Activated CD4-positive, alpha-beta memory T cell treated with anti-CD3 and anti-CD28 coated beads for 36 hours (primary cell): ENCODE data around the gene FTL. TPM values are rescaled to one million over a fixed set of nuclear protein-coding genes. Genes with fewer than 3 reads are reported as not detected.
"Not testable (repeated sequence)": the region's sequence is repeated elsewhere in the genome, so short reads cannot be mapped to it uniquely, and the experiment has no call there.

Source experiments
- CTCF ChIA-PET: fragments of 350-600 bp; sonication (Branson Sonifier 250); formaldehyde crosslinking; loops from one replicate; lab custom pipeline; 2021; ENCODE audit warnings: antibody characterized with exemption, inconsistent platforms; lab: Charles Lee
- POLR2A ChIA-PET: fragments of 350-600 bp; sonication (Branson Sonifier 250); formaldehyde crosslinking; loops from one replicate; lab custom pipeline; 2021; ENCODE audit warnings: antibody characterized with exemption; lab: Charles Lee
- DNase-seq: peaks from one replicate; pipeline ENCODE4 v3.0.0-alpha.2; 2020
- H3K27ac Mint-ChIP-seq: one replicate; pipeline ENCODE4 v1.8.0; 2021; ENCODE audit warnings: mixed read lengths
- H3K27me3 Mint-ChIP-seq: one replicate; pipeline ENCODE4 v1.8.0; 2021; ENCODE audit warnings: mixed read lengths
- H3K36me3 Mint-ChIP-seq: one replicate; pipeline ENCODE4 v1.8.0; 2021; ENCODE audit warnings: mixed read lengths
- H3K4me1 Mint-ChIP-seq: one replicate; pipeline ENCODE4 v1.8.0; 2021; ENCODE audit warnings: low read depth, mixed read lengths
- H3K4me3 Mint-ChIP-seq: one replicate; pipeline ENCODE4 v1.8.0; 2021; ENCODE audit warnings: mild to moderate bottlenecking, mixed read lengths
- H3K9me3 Mint-ChIP-seq: one replicate; pipeline ENCODE4 v1.8.0; 2021; ENCODE audit warnings: mixed read lengths
- intact Hi-C: fragments of 100-400 bp; cut with micrococcal nuclease; formaldehyde crosslinking; loops from one replicate; pipeline ENCODE4 v1.15.1; 2023
- total RNA-seq, 2 experiments: library from RNA; stranded (reverse); gene quantifications; one replicate each; pipeline ENCODE4 v1.2.3, GENCODE V29; 2021

FTL gene
- 100 to 1,000 TPM; 870 to 900 TPM for total RNA-seq

- peak; percentile 95 for DNase-seq
- Mint-ChIP-seq H3K36me3 (peaks cover 36% of the 10 kb centered on the region), H3K27ac (peak within 1 kb of the TSS; percentile 93), H3K27me3 (no peaks in the 10 kb centered on the region), H3K9me3 (no peaks in the 10 kb centered on the region), H3K4me3 (peak within 1 kb of the TSS; percentile 89), H3K4me1 (peaks cover 51% of the 10 kb centered on the region)
- ChIA-PET CTCF (interaction anchor here (0.6 to 6.5 kb wide), 7 partner anchors 11 to 237 kb away, joined by 3 to 52 read pairs (median 5); partner anchors contain the start of genes BAX, GYS1, LIN7B and RUVBL2), POLR2A (interaction anchor here (0.8 to 2.6 kb wide), 9 partner anchors 11 to 129 kb away, joined by 3 to 12 read pairs (median 5); partner anchors contain the start of genes BAX, GYS1, NUCB1 and PPP1R15A)
- intact Hi-C loops = loop anchor here (1.0 to 5.0 kb wide), 5 partner anchors 28 to 330 kb away; partner anchors contain the start of genes GYS1, NUCB1 and RUVBL2
Measured at GRCh38 chr19:48965040-48965805, at the start of gene FTL. TSS of gene FTL (plus strand) at chr19:48965309. CDS start at chr19:48965508, 199 bp downstream.

GRCh38 chr19:48915757-48916156 lies 49.4 kb upstream of the FTL start:
- no peak overlapping the region for H3K27ac Mint-ChIP-seq

GRCh38 chr19:48918071-48918470 lies 47.0 kb upstream of the FTL start:
- intact Hi-C loops = no loop called here
- no peak for DNase-seq
- Mint-ChIP-seq H3K36me3 (peaks cover 38% of the 10 kb centered on the region), H3K9me3 (no peaks in the 10 kb centered on the region), H3K27ac (no peak overlapping the region), H3K4me1 (no peaks in the 10 kb centered on the region), H3K27me3 (no peaks in the 10 kb centered on the region), H3K4me3 (no peak overlapping the region)
- POLR2A ChIA-PET = no interaction called here
- CTCF ChIA-PET = no interaction called here

More at GRCh38 chr19:48915757-48916156, 49.4 kb upstream of the FTL start:
- ChIA-PET CTCF (no interaction called here), POLR2A (no interaction called here)
- Mint-ChIP-seq H3K4me1 (no peaks in the 10 kb centered on the region), H3K27me3 (no peaks in the 10 kb centered on the region), H3K4me3 (no peak overlapping the region), H3K36me3 (peaks cover 42% of the 10 kb centered on the region), H3K9me3 (no peaks in the 10 kb centered on the region)
- no peak for DNase-seq
- intact Hi-C loops = no loop called here

- no peaks in the 10 kb centered on the region for H3K27me3 Mint-ChIP-seq
- peak; percentile 34 for DNase-seq
- intact Hi-C loops = no loop called here
- H3K4me3 Mint-ChIP-seq = no peak overlapping the region
- ChIA-PET CTCF (interaction anchor here (0.7 to 1.5 kb wide), 2 partner anchors 75 to 123 kb away, joined by 3 to 5 read pairs; partner anchors contain the start of genes GYS1 and RUVBL2), POLR2A (no interaction called here)
- no peaks in the 10 kb centered on the region for H3K9me3 Mint-ChIP-seq
- H3K27ac Mint-ChIP-seq = no peak overlapping the region
- H3K36me3 Mint-ChIP-seq = peaks cover 38% of the 10 kb centered on the region
- no peaks in the 10 kb centered on the region for H3K4me1 Mint-ChIP-seq
Measured at GRCh38 chr19:48918801-48919247, 46.3 kb upstream of the FTL start.

GRCh38 chr19:48919271-48919670 lies 45.8 kb upstream of the FTL start:
- CTCF ChIA-PET = interaction anchor here (0.7 to 1.5 kb wide), 2 partner anchors 74 to 124 kb away, joined by 3 to 5 read pairs; partner anchors contain the start of genes GYS1 and RUVBL2
- H3K4me3 Mint-ChIP-seq, DNase-seq, POLR2A ChIA-PET, H3K9me3 Mint-ChIP-seq, H3K27ac Mint-ChIP-seq, intact Hi-C loops, H3K4me1 Mint-ChIP-seq, H3K27me3 Mint-ChIP-seq: not testable (repeated sequence)
- peaks cover 34% of the 10 kb centered on the region for H3K36me3 Mint-ChIP-seq

- no peak overlapping the region for H3K4me3 Mint-ChIP-seq
- intact Hi-C loops = no loop called here
Measured at GRCh38 chr19:48920949-48921348, 44.2 kb upstream of the FTL start.

GRCh38 chr19:48921721-48922500 lies 43.2 kb upstream of the FTL start:
- H3K36me3 Mint-ChIP-seq = peaks cover 27% of the 10 kb centered on the region
- no peaks in the 10 kb centered on the region for H3K9me3 Mint-ChIP-seq
- H3K27me3 Mint-ChIP-seq = no peaks in the 10 kb centered on the region
- H3K4me1 Mint-ChIP-seq = peaks cover 2% of the 10 kb centered on the region
- no peak for DNase-seq
- H3K4me3 Mint-ChIP-seq = no peak overlapping the region
- intact Hi-C loops = no loop called here
- H3K27ac Mint-ChIP-seq = no peak overlapping the region
- POLR2A ChIA-PET = interaction anchor here (0.7 kb wide), 1 partner anchor 50 kb away, joined by 3 read pairs; the partner anchor contains the start of gene PPP1R15A
- CTCF ChIA-PET = no interaction called here

More at GRCh38 chr19:48920949-48921348, 44.2 kb upstream of the FTL start:
- no peak for DNase-seq
- ChIA-PET CTCF (interaction anchor here (0.6 kb wide), 1 partner anchor 74 kb away, joined by 4 read pairs; no protein-coding TSS in a partner anchor), POLR2A (interaction anchor here (0.7 kb wide), 1 partner anchor 49 kb away, joined by 3 read pairs; the partner anchor contains the start of gene PPP1R15A)
- H3K36me3 Mint-ChIP-seq = peaks cover 28% of the 10 kb centered on the region
- no peaks in the 10 kb centered on the region for H3K9me3 Mint-ChIP-seq
- no peaks in the 10 kb centered on the region for H3K27me3 Mint-ChIP-seq
- no peaks in the 10 kb centered on the region for H3K4me1 Mint-ChIP-seq
- no peak overlapping the region for H3K27ac Mint-ChIP-seq

GRCh38 chr19:48922548-48923490 lies 42.3 kb upstream of the FTL start:
- Mint-ChIP-seq H3K4me3 (no peak overlapping the region), H3K27me3 (no peaks in the 10 kb centered on the region), H3K4me1 (peaks cover 4% of the 10 kb centered on the region), H3K9me3 (no peaks in the 10 kb centered on the region), H3K27ac (no peak overlapping the region), H3K36me3 (peaks cover 26% of the 10 kb centered on the region)
- intact Hi-C loops = no loop called here
- ChIA-PET CTCF (interaction anchor here (0.6 to 1.5 kb wide), 2 partner anchors 9 to 80 kb away, joined by 3 to 5 read pairs; no protein-coding TSS in a partner anchor), POLR2A (no interaction called here)
- no peak for DNase-seq

- Mint-ChIP-seq H3K36me3 (peaks cover 15% of the 10 kb centered on the region), H3K9me3 (no peaks in the 10 kb centered on the region), H3K4me1 (peaks cover 4% of the 10 kb centered on the region), H3K27me3 (no peaks in the 10 kb centered on the region), H3K4me3 (no peak overlapping the region), H3K27ac (no peak overlapping the region)
- ChIA-PET CTCF (interaction anchor here (1.3 kb wide), 1 partner anchor 45 kb away, joined by 5 read pairs; no protein-coding TSS in a partner anchor), POLR2A (interaction anchor here (1.5 kb wide), 2 partner anchors 24 to 50 kb away, joined by 4 read pairs; no protein-coding TSS in a partner anchor)
- DNase-seq = no peak
- intact Hi-C loops = no loop called here
Measured at GRCh38 chr19:48925240-48925843, 39.8 kb upstream of the FTL start.

GRCh38 chr19:48925890-48926289 lies 39.2 kb upstream of the FTL start:
- H3K9me3 Mint-ChIP-seq, H3K27me3 Mint-ChIP-seq, H3K4me3 Mint-ChIP-seq, DNase-seq, H3K27ac Mint-ChIP-seq, CTCF ChIA-PET, H3K4me1 Mint-ChIP-seq, intact Hi-C loops: not testable (repeated sequence)
- POLR2A ChIA-PET = interaction anchor here (1.5 kb wide), 1 partner anchor 51 kb away, joined by 4 read pairs; no protein-coding TSS in a partner anchor
- peaks cover 13% of the 10 kb centered on the region for H3K36me3 Mint-ChIP-seq
